ENCODE data around the gene DENND2A.

The DENND2A gene

DNA sequence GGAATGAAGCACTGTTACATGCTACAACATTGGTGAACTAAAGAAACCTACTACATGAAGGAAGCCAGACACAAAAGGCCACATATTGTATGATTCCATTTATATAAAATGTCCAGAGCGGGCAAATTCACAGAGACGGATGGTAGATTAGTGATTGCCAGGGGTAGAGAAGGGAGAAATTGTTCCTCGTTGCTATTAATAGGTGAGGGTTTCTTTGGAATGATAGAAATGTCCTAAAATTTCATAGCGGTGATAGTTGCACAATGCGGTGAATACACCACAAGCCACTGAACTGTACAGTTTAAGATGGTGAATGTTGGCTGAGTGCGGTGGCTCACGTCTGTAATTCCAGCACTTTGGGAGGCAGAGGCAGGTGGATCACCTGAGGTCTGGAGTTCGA lies 29.0 kb downstream of the DENND2A start:
- DNase-seq = no peak

DNA sequence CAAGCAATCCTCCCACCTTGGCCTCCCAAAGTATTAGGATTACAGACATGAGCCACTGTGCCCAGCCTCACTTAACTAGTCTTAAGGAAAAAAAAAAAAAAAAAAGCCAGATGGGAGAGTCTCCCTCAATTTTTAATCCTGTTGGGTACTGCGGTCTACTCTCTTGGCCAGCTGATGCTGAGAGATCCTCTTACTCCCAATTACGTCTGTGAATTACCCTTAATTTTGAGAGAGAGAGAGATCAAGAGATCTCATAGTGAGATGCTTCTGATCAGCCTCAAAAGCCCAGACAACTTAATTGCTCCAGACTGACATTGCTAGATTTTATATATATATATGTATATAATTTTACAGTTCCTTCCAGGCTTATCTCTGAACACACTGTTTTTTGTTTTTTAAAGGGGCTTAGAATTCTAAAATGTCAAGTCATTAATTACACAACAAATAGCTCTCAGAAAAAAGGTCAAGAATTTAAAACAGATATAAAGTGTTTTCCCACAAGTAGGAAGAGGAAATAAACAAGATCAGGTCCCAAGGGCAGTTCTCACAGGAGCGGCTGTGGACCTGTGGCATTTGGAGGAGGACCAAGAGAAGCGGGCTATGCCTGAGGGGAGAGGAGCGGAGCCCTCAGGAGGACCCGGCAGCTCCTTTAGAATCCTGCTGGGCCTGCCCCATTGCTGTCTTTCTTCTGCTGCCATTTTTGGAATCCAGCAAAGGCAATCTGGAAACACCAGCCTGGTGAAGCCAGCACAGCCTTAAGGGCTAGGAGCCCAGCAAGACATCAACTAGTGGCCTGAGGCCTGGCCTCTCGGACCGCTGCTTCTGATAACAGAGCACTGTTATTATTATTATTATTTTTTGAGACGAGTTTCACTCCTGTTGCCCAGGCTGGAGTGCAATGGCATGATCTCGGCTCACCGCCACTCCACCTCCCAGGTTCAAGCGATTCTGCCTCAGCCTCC lies 30.1 kb downstream of the DENND2A start:
- no peak for DNase-seq

- DNase-seq = no peak
Measured at GRCh38 chr7:140609646-140610045, 31.0 kb downstream of the DENND2A start.

GRCh38 chr7:140607441-140607989 lies 33.1 kb downstream of the DENND2A start:
- DNase-seq = no peak

DNA sequence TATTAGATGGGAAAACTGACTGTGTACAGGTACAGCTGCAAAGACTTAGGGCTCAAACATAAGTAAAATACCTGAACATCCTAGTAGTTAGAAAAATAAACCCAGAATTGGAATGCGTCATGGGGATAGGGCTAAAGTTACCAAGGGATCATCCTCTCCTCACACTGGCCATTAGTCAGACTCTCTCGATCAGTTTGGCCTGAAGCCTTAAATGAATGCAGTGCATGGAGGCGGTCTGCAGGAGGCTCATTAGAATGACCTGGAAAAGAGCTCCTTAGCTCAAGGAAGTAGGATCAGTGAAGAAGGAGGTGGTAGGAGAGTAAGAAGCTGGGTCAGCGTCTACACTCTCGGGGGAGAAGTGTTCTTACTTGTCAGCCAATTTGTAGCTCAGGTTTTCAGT lies 35.3 kb downstream of the DENND2A start:
- no peak for DNase-seq

GRCh38 chr7:140604760-140605159 lies 35.9 kb downstream of the DENND2A start:
- no peak for DNase-seq

GRCh38 chr7:140604076-140604475 lies 36.5 kb downstream of the DENND2A start:
- DNase-seq = no peak

- no peak for DNase-seq
Measured at GRCh38 chr7:140601566-140602174, 38.9 kb downstream of the DENND2A start.

- DNase-seq = no peak
Measured at GRCh38 chr7:140600341-140600740, 40.3 kb downstream of the DENND2A start.

- no peak for DNase-seq
Measured at GRCh38 chr7:140597428-140597949, 43.1 kb downstream of the DENND2A start.

- no peak for DNase-seq
Measured at GRCh38 chr7:140596519-140597427, 43.8 kb downstream of the DENND2A start.

- DNase-seq = no peak
Measured at GRCh38 chr7:140595468-140596092, 45.0 kb downstream of the DENND2A start.

DNA sequence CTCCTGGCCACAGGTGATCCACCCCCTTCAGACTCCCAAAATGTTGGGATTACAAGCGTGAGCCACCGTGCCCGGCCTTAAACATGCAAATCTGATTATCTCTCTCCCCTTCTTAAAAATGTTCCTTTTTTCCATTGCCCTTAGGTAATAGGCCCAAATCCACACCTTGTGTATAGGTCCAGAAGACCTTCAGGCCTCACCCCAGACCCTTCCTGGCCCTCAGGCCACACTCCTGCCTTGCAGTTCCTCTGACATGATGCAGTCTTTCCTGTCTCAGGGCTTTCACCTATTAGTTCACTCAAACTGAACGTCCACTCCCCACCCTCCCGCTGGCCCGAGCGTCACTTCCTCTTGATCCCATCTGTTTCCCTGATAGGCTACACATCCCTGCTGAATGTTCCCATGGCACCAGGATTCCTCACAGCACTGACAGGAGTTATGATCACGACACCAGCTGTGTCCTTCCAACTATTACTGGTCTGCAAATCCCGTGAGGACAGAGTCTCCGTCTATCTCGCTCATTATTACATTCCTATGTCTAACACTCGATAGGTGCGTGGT lies 46.4 kb downstream of the DENND2A start:
- no peak for DNase-seq

DNA sequence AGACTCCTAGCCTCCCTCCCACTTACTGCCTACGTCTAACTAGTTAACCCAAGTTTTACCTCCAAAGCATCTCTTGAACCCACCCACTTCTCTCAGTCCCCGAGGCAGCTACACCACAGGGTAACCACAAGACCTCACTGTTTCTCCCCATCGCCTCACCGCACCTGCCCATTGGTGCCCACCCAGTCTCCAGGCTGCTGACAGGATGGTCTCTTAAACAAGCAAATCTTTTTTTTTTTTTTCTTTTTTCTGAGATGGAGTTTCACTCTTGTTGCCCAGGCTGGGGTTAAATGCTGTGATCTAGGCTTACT lies 47.0 kb downstream of the DENND2A start:
- DNase-seq = no peak

GRCh38 chr7:140592964-140593671 lies 47.5 kb downstream of the DENND2A start:
- no peak for DNase-seq

DNA sequence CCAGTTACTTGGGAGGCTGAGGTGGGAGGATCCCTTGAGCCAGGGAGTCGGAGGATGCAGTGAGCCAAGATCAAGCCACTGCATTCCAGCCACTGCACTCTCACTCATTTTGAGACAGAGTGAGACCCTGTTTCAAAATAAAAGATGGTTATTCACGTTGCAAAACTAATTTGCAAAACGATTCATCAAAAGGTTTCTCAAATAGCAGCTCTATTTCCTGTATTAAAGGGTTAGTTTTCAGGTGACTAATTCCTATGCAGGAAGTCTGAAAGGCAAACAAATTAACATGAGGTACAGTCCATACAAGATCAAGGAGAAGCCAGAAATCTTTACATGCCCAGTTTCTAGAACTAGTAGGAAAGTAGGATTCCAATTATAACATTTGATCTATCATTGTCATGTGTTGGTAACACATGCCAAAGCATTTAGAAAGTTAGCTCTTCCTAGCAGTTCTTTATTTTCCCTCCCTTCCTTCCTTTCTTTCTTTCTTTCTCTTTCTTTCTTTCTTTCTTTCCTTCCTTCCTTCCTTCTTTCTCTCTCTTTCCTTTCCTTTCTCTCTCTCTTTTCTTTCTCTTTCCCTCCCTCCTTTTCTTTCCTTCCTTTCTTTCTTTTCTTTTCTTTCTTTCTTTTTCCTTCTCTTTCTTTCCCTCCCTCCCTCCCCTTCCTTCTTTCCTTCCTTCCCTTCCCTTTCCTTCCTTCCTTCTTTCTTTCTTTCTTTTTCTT lies 49.3 kb downstream of the DENND2A start:
- DNase-seq = no peak

- DNase-seq = no peak
Measured at GRCh38 chr7:140587243-140587642, 53.4 kb downstream of the DENND2A start.

- no peak for DNase-seq
Measured at GRCh38 chr7:140586516-140586915, 54.1 kb downstream of the DENND2A start.

DNA sequence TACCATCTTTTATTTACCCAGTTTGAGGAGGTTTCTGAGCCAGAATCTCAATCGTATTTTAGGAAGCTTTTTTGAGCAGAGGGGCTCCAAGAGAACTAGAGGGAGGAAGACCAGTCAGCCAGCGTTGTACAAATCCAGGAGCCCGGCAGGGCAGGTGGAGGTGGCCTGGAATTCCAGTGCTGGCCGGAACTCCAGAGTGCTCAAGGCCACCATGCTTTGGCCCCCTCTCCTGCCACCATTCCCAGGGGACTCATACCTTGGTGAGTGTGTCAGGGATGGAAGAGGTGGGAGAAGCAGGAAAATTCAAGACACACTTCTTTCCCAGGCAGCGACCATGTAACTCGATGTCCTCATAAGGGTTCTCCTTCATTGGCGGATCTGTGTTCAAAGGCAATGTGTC lies 55.3 kb downstream of the DENND2A start:
- no peak for DNase-seq

DNA sequence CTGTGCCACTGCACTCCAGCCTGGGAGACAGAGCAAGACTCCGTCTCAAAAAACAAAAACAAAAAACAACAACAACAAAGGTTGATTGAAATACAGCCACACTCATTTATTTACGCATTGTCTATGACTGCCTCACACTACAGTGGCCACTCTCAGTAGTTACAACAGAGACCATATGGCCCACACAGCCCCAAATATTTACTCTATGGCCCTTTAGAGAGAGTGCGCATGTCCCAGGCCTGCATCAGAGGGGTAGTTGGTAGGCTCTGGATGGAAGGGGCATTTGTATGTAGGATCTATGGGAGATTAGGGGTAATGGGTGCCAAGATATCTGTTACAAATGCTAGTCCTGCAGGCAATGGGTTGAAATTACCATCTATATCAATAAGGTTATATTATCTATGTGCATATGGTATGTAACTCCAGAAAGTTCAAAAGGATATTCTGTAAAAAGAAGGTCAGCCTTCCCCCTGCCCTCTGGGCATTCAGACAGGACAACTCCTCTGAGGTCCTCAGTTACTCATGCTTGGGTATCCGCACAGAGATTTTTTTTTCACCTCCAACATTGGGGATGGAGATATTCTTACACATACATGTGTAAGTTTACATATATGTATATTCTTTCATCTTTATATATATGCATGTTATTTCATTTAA lies 56.3 kb downstream of the DENND2A start:
- no peak for DNase-seq

All from stimulated activated CD4-positive, alpha-beta T cell treated with anti-CD3 and anti-CD28 coated beads, Interleukin-15, amount 100 ng/mL, for 24 hours (primary cell).